Kidney (tissue), 14 donors: ENCODE data around the gene CLDN8. TPM values are rescaled to one million over a fixed set of nuclear protein-coding genes. Genes with fewer than 3 reads are reported as not detected.

ENCODE experiments used
- DNase-seq, 5 donors: peaks; one replicate each; pipeline ENCODE4 v3.0.0-alpha.2; 2013 to 2020
- FAIRE-seq: peaks from 2 replicates; lab custom pipeline; 2012; peaks lifted over from hg19 to GRCh38; lab: Jason Lieb, UNC
- H3K27ac ChIP-seq, 2 donors: one replicate each; pipeline ENCODE4 v1.7.0; 2013; ENCODE audit warnings: low read depth in 2 of 2, low read length in 2 of 2, inconsistent platforms in 1 of 2
- H3K27me3 ChIP-seq: one replicate; pipeline ENCODE4 v1.7.1; 2013; ENCODE audit warnings: low read length, inconsistent platforms; ENCODE audit not compliant: control insufficient read depth, insufficient read depth
- H3K36me3 ChIP-seq, 3 donors: one replicate each; pipeline versions ENCODE4 v1.7.0 to v1.7.1; 2013; ENCODE audit warnings: low read length in 3 of 3, control low read depth in 1 of 3, inconsistent platforms in 1 of 3; ENCODE audit not compliant: insufficient read depth in 3 of 3, control insufficient read depth in 2 of 3
- H3K4me1 ChIP-seq, 3 donors: one replicate each; pipeline versions ENCODE4 v1.7.0 to v1.7.1; 2013; ENCODE audit warnings: low read length in 3 of 3, inconsistent platforms in 1 of 3, low read depth in 1 of 3; ENCODE audit not compliant: control insufficient read depth in 2 of 3, insufficient read depth in 2 of 3
- H3K4me3 ChIP-seq, 3 donors: one replicate each; pipeline versions ENCODE4 v1.7.0 to v1.8.1; 2013; ENCODE audit warnings: low read length in 3 of 3, control low read depth in 1 of 3, inconsistent platforms in 1 of 3
- H3K9ac ChIP-seq, 3 donors: one replicate each; pipeline versions ENCODE4 v1.7.0 to v1.7.1; 2013; ENCODE audit warnings: low read length in 3 of 3, control low read depth in 1 of 3, inconsistent platforms in 1 of 3
- H3K9me3 ChIP-seq, 3 donors: one replicate each; pipeline versions ENCODE4 v1.7.0 to v1.7.1; 2013; ENCODE audit warnings: low read length in 3 of 3, control low read depth in 1 of 3, inconsistent platforms in 1 of 3; ENCODE audit not compliant: control insufficient read depth in 2 of 3, insufficient read depth in 1 of 3
- intact Hi-C: fragments of 100-400 bp; cut with DNase I; formaldehyde crosslinking; loops from one replicate; pipeline ENCODE4 v1.11.1; 2022
- polyA plus RNA-seq: library from polyadenylated mRNA; stranded (reverse); fragments of 350-450 nt; fragmentation: Illumina TruSeq; extraction: RNeasy Lipid Tissue Mini Kit (QIAGEN cat#74804); gene quantifications from one replicate; pipeline ENCODE4 v1.2.3, GENCODE V29; 2014; ENCODE audit warnings: low read depth, low replicate concordance; ENCODE audit not compliant: insufficient read depth
- total RNA-seq: library from RNA; stranded (reverse); fragmentation: NEBNext Ultra II Directional; extraction: Animal tissue kit (Norgen Biotek cat#: 25700); gene quantifications from one replicate; pipeline ENCODE4 v1.2.1, GENCODE V29; 2021
- TF ChIP-seq, protein P1 (sequence below): IDR thresholded peaks from 3 replicates; pipeline ENCODE4 v1.5.1; 2012; ENCODE audit warnings: mild to moderate bottlenecking, moderate library complexity, borderline replicate concordance; ENCODE audit not compliant: insufficient read depth; ENCODE audit errors: extremely low read depth
- donor health status: control.
- donor health status: control.
- donor health status: control.
- donor health status: control.
- donor health status: control.
- donor health status: DM: yes; HTN: yes; CAD: no.
- donor health status: Normal renal cell carcinoma (clear cell type).

Gene CLDN8
- total and polyA plus RNA-seq, 2 donors from 2014 or later, result 7.1 to 86.8 TPM

DNA sequence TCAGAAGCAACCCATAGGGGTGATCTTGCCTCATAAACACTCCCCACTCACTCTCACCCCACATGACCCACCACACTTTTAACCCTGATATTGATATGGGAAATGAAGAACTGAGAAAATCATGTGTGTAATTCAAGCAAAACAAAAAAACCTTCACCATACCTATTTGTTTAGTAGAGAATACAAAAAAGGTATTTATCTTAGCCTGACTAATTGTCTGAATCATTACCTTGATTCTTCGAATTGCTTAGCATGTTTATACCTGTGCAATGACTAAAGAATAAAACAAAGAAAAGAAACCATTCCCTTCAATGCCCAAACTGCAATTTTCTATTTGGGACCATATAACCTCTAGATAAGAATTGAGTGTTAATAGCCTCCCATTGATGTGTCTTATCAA, 51.1 kb downstream of the CLDN8 start:
- DNase-seq, result no peak
- Histone ChIP-seq H3K9ac (no peak overlapping the region), H3K4me1 (no peaks in the 10 kb centered on the region), H3K36me3 (no peaks in the 10 kb centered on the region), H3K4me3 (no peak overlapping the region), H3K27me3 (no peaks in the 10 kb centered on the region), H3K9me3 (no peaks in the 10 kb centered on the region), H3K27ac (no peak overlapping the region)
- FAIRE-seq, result no peak
- intact Hi-C loops, result no loop called here
- TF ChIP-seq, protein P1, sequence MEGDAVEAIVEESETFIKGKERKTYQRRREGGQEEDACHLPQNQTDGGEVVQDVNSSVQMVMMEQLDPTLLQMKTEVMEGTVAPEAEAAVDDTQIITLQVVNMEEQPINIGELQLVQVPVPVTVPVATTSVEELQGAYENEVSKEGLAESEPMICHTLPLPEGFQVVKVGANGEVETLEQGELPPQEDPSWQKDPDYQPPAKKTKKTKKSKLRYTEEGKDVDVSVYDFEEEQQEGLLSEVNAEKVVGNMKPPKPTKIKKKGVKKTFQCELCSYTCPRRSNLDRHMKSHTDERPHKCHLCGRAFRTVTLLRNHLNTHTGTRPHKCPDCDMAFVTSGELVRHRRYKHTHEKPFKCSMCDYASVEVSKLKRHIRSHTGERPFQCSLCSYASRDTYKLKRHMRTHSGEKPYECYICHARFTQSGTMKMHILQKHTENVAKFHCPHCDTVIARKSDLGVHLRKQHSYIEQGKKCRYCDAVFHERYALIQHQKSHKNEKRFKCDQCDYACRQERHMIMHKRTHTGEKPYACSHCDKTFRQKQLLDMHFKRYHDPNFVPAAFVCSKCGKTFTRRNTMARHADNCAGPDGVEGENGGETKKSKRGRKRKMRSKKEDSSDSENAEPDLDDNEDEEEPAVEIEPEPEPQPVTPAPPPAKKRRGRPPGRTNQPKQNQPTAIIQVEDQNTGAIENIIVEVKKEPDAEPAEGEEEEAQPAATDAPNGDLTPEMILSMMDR, result no peak

Other genes with a start within 250 kb of the CLDN8 start
- not detected for gene CLDN17, start 49.3 kb downstream of the CLDN8 start, total RNA-seq
- not detected for gene CLDN17, start 49.3 kb downstream of the CLDN8 start, polyA plus RNA-seq
- gene KRTAP24-1, start 66.9 kb upstream of the CLDN8 start, total RNA-seq, result not detected
- not detected for gene KRTAP24-1, start 66.9 kb upstream of the CLDN8 start, polyA plus RNA-seq
- gene KRTAP25-1, start 73.4 kb upstream of the CLDN8 start, total RNA-seq, result not detected
- not detected for gene KRTAP25-1, start 73.4 kb upstream of the CLDN8 start, polyA plus RNA-seq
- gene KRTAP26-1, start 104.2 kb upstream of the CLDN8 start, total RNA-seq, result not detected
- gene KRTAP26-1, start 104.2 kb upstream of the CLDN8 start, polyA plus RNA-seq, result not detected
- gene KRTAP27-1, start 121.6 kb upstream of the CLDN8 start, total RNA-seq, result not detected
- not detected for gene KRTAP27-1, start 121.6 kb upstream of the CLDN8 start, polyA plus RNA-seq
- not detected for gene KRTAP23-1, start 132.5 kb upstream of the CLDN8 start, total RNA-seq
- gene KRTAP23-1, start 132.5 kb upstream of the CLDN8 start, polyA plus RNA-seq, result not detected
- gene KRTAP13-2, start 156.2 kb upstream of the CLDN8 start, total RNA-seq, result not detected
- not detected for gene KRTAP13-2, start 156.2 kb upstream of the CLDN8 start, polyA plus RNA-seq
- gene KRTAP13-1, start 179.9 kb upstream of the CLDN8 start, total RNA-seq, result not detected
- gene KRTAP13-1, start 179.9 kb upstream of the CLDN8 start, polyA plus RNA-seq, result not detected
- gene KRTAP13-3, start 209.8 kb upstream of the CLDN8 start, total RNA-seq, result not detected
- gene KRTAP13-3, start 209.8 kb upstream of the CLDN8 start, polyA plus RNA-seq, result not detected
- gene KRTAP13-4, start 214.1 kb upstream of the CLDN8 start, total RNA-seq, result not detected
- not detected for gene KRTAP13-4, start 214.1 kb upstream of the CLDN8 start, polyA plus RNA-seq
- not detected for gene KRTAP15-1, start 224.2 kb upstream of the CLDN8 start, total RNA-seq
- not detected for gene KRTAP15-1, start 224.2 kb upstream of the CLDN8 start, polyA plus RNA-seq